Ishikawa (cell line): ENCODE data around the gene PTPA.

ENCODE experiments used
- CEBPB ChIP-seq: IDR thresholded peaks from 2 replicates; pipeline ENCODE4 v1.6.1; 2012
- EP300 ChIP-seq: IDR thresholded peaks from 2 replicates; pipeline ENCODE4 v1.6.1; 2012; ENCODE audit warnings: borderline replicate concordance
- FOXM1 ChIP-seq: IDR thresholded peaks from 2 replicates; pipeline ENCODE4 v1.6.1; 2012; ENCODE audit warnings: low read depth, borderline replicate concordance
- TAF1 ChIP-seq: IDR thresholded peaks from 2 replicates; pipeline ENCODE4 v1.6.1; 2012; ENCODE audit warnings: low read depth, mild to moderate bottlenecking
- TEAD4 ChIP-seq: IDR thresholded peaks from 2 replicates; pipeline ENCODE4 v1.6.1; 2012
- YY1 ChIP-seq: IDR thresholded peaks from 2 replicates; pipeline ENCODE4 v1.6.1; 2012; ENCODE audit warnings: low read depth
- ZBTB7A ChIP-seq: IDR thresholded peaks from 2 replicates; pipeline ENCODE4 v1.6.1; 2012; ENCODE audit warnings: low read depth
- TF ChIP-seq, protein P1 (sequence below): IDR thresholded peaks from 2 replicates; pipeline ENCODE4 v1.6.1; 2012
- TF ChIP-seq, protein P2 (sequence below): IDR thresholded peaks from 2 replicates; pipeline ENCODE4 v1.6.1; 2012; ENCODE audit warnings: low read depth, mild to moderate bottlenecking

DNA sequence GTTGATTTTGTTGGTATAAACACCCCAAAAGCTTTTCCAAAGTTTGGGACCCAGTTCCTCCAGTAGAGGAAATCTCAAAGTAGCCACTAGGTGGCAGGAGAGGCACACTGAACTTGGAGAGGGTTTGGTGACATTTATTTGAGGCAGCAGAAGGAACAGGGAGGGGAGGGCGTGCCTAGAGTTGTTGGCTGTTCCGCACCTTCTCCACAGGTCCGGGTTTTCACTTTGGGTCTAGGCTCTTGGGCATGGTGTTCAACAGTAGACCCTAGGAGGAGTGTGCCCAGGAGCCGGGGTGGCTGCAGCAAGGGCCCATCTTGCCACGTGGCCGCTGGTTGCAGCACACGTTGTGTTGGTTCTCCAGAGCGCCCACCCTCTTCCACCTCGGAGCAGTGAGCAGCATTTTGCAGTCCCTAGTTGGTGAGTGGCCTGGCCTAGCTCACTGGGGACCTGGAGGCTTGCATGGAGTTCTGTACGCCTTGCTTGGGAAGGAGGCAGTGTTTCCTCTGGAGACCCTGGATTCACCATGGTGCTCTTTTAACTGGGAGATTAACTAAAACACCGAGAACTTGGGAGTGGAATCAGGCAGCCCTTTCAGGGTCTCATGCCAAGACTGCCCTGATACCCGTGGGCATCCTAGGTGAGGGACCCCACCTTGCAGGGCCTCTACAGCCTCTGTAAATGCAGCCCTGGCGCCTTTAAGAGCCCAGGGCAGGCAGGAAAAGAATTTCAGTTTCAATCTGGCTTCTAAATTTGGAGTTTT, 28.2 kb downstream of the PTPA start:
- TF ChIP-seq TAF1: no peak
- TF ChIP-seq TEAD4: no peak
- TF ChIP-seq, protein P1, sequence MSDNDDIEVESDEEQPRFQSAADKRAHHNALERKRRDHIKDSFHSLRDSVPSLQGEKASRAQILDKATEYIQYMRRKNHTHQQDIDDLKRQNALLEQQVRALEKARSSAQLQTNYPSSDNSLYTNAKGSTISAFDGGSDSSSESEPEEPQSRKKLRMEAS: peak; percentile 91
- no peak for TF ChIP-seq FOXM1
- TF ChIP-seq, protein P2, sequence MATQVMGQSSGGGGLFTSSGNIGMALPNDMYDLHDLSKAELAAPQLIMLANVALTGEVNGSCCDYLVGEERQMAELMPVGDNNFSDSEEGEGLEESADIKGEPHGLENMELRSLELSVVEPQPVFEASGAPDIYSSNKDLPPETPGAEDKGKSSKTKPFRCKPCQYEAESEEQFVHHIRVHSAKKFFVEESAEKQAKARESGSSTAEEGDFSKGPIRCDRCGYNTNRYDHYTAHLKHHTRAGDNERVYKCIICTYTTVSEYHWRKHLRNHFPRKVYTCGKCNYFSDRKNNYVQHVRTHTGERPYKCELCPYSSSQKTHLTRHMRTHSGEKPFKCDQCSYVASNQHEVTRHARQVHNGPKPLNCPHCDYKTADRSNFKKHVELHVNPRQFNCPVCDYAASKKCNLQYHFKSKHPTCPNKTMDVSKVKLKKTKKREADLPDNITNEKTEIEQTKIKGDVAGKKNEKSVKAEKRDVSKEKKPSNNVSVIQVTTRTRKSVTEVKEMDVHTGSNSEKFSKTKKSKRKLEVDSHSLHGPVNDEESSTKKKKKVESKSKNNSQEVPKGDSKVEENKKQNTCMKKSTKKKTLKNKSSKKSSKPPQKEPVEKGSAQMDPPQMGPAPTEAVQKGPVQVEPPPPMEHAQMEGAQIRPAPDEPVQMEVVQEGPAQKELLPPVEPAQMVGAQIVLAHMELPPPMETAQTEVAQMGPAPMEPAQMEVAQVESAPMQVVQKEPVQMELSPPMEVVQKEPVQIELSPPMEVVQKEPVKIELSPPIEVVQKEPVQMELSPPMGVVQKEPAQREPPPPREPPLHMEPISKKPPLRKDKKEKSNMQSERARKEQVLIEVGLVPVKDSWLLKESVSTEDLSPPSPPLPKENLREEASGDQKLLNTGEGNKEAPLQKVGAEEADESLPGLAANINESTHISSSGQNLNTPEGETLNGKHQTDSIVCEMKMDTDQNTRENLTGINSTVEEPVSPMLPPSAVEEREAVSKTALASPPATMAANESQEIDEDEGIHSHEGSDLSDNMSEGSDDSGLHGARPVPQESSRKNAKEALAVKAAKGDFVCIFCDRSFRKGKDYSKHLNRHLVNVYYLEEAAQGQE: no peak
- TF ChIP-seq YY1: no peak
- TF ChIP-seq ZBTB7A: no peak
- TF ChIP-seq EP300: no peak
- no peak for TF ChIP-seq CEBPB
